ENCODE data around the gene NEUROD2. TPM values are rescaled to one million over a fixed set of nuclear protein-coding genes. Genes with fewer than 3 reads are reported as not detected.

NEUROD2 gene
- total RNA-seq, 2 donors from 2014 or later = not detected

GRCh38 chr17:39563476-39563875 lies 44.2 kb downstream of the NEUROD2 start:
- DNase-seq (no peak), ATAC-seq (replicated peaks in 1 of 2) (no peak)
- no peak overlapping the region for H3K4me3 Mint-ChIP-seq
- H3K9me3 Mint-ChIP-seq = no peaks in the 10 kb centered on the region
- no peaks in the 10 kb centered on the region for H3K27me3 Mint-ChIP-seq (ENCODE audit: low read depth)
- no peak overlapping the region for H3K27ac Mint-ChIP-seq
- peaks cover 2 to 3% of the 10 kb centered on the region in 2 donors for H3K36me3 Mint-ChIP-seq (ENCODE audit: insufficient read depth in 2 of 2)
- H3K4me1 Mint-ChIP-seq (ENCODE audit: low read depth) = no peaks in the 10 kb centered on the region

- no peak for DNase-seq
- Mint-ChIP-seq H3K4me1 (ENCODE audit: low read depth) (no peaks in the 10 kb centered on the region), H3K4me3 (no peak overlapping the region), H3K27ac (no peak overlapping the region), H3K36me3 (ENCODE audit: insufficient read depth in 2 of 2) (peaks cover 2 to 3% of the 10 kb centered on the region in 2 donors), H3K27me3 (ENCODE audit: low read depth) (no peaks in the 10 kb centered on the region), H3K9me3 (no peaks in the 10 kb centered on the region)
- no peak for ATAC-seq (replicated peaks in 1 of 2)
These were observed 44.7 kb downstream of the NEUROD2 start for GRCh38 chr17:39562976-39563375.

GRCh38 chr17:39562395-39562794 lies 45.3 kb downstream of the NEUROD2 start:
- no peak overlapping the region for H3K4me3 Mint-ChIP-seq
- no peak for DNase-seq
- no peaks in the 10 kb centered on the region for H3K27me3 Mint-ChIP-seq (ENCODE audit: low read depth)
- H3K36me3 Mint-ChIP-seq (ENCODE audit: insufficient read depth in 2 of 2) = peaks cover 2 to 3% of the 10 kb centered on the region in 2 donors
- no peak for ATAC-seq (replicated peaks in 1 of 2)
- H3K27ac Mint-ChIP-seq = no peak overlapping the region
- no peaks in the 10 kb centered on the region for H3K4me1 Mint-ChIP-seq (ENCODE audit: low read depth)
- no peaks in the 10 kb centered on the region for H3K9me3 Mint-ChIP-seq

- Mint-ChIP-seq H3K9me3 (no peaks in the 10 kb centered on the region), H3K4me3 (no peak overlapping the region), H3K36me3 (ENCODE audit: insufficient read depth in 2 of 2) (peaks cover 0 to 4% of the 10 kb centered on the region in 2 donors), H3K4me1 (ENCODE audit: low read depth) (no peaks in the 10 kb centered on the region), H3K27ac (no peak overlapping the region), H3K27me3 (ENCODE audit: low read depth) (no peaks in the 10 kb centered on the region)
- no peak for DNase-seq
- ATAC-seq (replicated peaks in 1 of 2) = no peak
These were observed 51.3 kb downstream of the NEUROD2 start for GRCh38 chr17:39556423-39556822.

GRCh38 chr17:39555368-39555767 lies 52.4 kb downstream of the NEUROD2 start:
- no peak overlapping the region for H3K27ac Mint-ChIP-seq
- DNase-seq (no peak), ATAC-seq (replicated peaks in 1 of 2) (no peak)
- no peaks in the 10 kb centered on the region for H3K27me3 Mint-ChIP-seq (ENCODE audit: low read depth)
- peaks cover 0 to 3% of the 10 kb centered on the region in 2 donors for H3K36me3 Mint-ChIP-seq (ENCODE audit: insufficient read depth in 2 of 2)
- no peaks in the 10 kb centered on the region for H3K9me3 Mint-ChIP-seq
- no peak overlapping the region for H3K4me3 Mint-ChIP-seq
- H3K4me1 Mint-ChIP-seq (ENCODE audit: low read depth) = no peaks in the 10 kb centered on the region

Other genes with a start within 250 kb of the NEUROD2 start
- 10 to 100 TPM; 28.5 to 30.5 TPM for gene FBXL20, start 206.3 kb downstream of the NEUROD2 start, total RNA-seq
- 10 to 100 TPM; 79.7 to 88.3 TPM for gene MED1, start 156.7 kb downstream of the NEUROD2 start, total RNA-seq
- 10 to 100 TPM; 69.4 to 75.9 TPM for gene CDK12, start 146.4 kb downstream of the NEUROD2 start, total RNA-seq
- not detected for gene PPP1R1B, start 19.0 kb upstream of the NEUROD2 start, total RNA-seq
- 10 to 100 TPM; 63.5 to 65.1 TPM for gene STARD3, start 29.2 kb upstream of the NEUROD2 start, total RNA-seq
- 1 to 10 TPM; 1.4 to 1.5 TPM for gene TCAP, start 57.4 kb upstream of the NEUROD2 start, total RNA-seq
- under 1 TPM; 0.41 to 0.67 TPM for gene PNMT, start 60.5 kb upstream of the NEUROD2 start, total RNA-seq
- gene PGAP3, start 80.1 kb upstream of the NEUROD2 start, total RNA-seq = 10 to 100 TPM in 1 of 2 donors, 1 to 10 TPM in 1; 8.5 to 12.8 TPM
- 10 to 100 TPM in 1 of 2 donors, 1 to 10 TPM in 1; 8.2 to 12.1 TPM for gene ERBB2, start 92.1 kb upstream of the NEUROD2 start, total RNA-seq
- gene MIEN1, start 122.6 kb upstream of the NEUROD2 start, total RNA-seq = 10 to 100 TPM; 39.4 to 40.1 TPM
- 1 to 10 TPM; 3.5 to 6.0 TPM for gene GRB7, start 130.0 kb upstream of the NEUROD2 start, total RNA-seq